Mesendoderm (in vitro differentiated cells): Measurements from ENCODE around the gene LSM14B.

Experiments used
- DNase-seq: peaks from one replicate; pipeline ENCODE4 v3.0.0; 2013
- H2AK5ac ChIP-seq: 2 replicates; pipeline ENCODE4 v1.6.1; 2013; ENCODE audit warnings: low read length, inconsistent platforms
- H2BK120ac ChIP-seq: 2 replicates; pipeline ENCODE4 v1.6.1; 2013; ENCODE audit warnings: low read depth, mild to moderate bottlenecking, low read length, moderate library complexity, mixed read lengths
- H2BK15ac ChIP-seq: replicated peaks from 2 replicates; pipeline ENCODE4 v1.6.1; 2013; ENCODE audit warnings: low read depth, mild to moderate bottlenecking, moderate library complexity
- H2BK5ac ChIP-seq: 2 replicates; pipeline ENCODE4 v1.6.1; 2013; ENCODE audit warnings: low read length, inconsistent platforms
- H3K18ac ChIP-seq: 2 replicates; pipeline ENCODE4 v1.6.1; 2013; ENCODE audit warnings: mild to moderate bottlenecking, low read length, mixed read lengths
- H3K23ac ChIP-seq: one replicate; pipeline ENCODE4 v1.6.1; 2013; ENCODE audit warnings: low read length
- H3K27ac ChIP-seq: 2 replicates; pipeline ENCODE4 v1.5.1; 2013; ENCODE audit warnings: low read depth, mild to moderate bottlenecking, inconsistent platforms, low read length, moderate library complexity
- H3K27me3 ChIP-seq: 2 replicates; pipeline ENCODE4 v1.6.1; 2013; ENCODE audit warnings: low read length, control low read depth, mild to moderate bottlenecking, inconsistent platforms; ENCODE audit not compliant: insufficient read depth, poor library complexity
- H3K36me3 ChIP-seq: 2 replicates; pipeline ENCODE4 v1.6.1; 2013; ENCODE audit warnings: low read length, inconsistent platforms; ENCODE audit not compliant: control insufficient read depth, insufficient read depth
- H3K4ac ChIP-seq: one replicate; pipeline ENCODE4 v1.6.1; 2013; ENCODE audit warnings: low read depth, mild to moderate bottlenecking, low read length, moderate library complexity
- H3K4me1 ChIP-seq: 2 replicates; pipeline ENCODE4 v1.6.1; 2013; ENCODE audit warnings: low read depth, low read length, inconsistent platforms; ENCODE audit not compliant: control insufficient read depth
- H3K4me2 ChIP-seq: 2 replicates; pipeline ENCODE4 v1.6.1; 2013; ENCODE audit warnings: low read length
- H3K4me3 ChIP-seq: 2 replicates; pipeline ENCODE4 v1.5.1; 2013; ENCODE audit warnings: mild to moderate bottlenecking, low read length
- H3K56ac ChIP-seq: one replicate; pipeline ENCODE4 v1.6.1; 2013; ENCODE audit warnings: low read length
- H3K79me1 ChIP-seq: 2 replicates; pipeline ENCODE4 v1.6.1; 2013; ENCODE audit warnings: low read length, inconsistent platforms
- H3K79me2 ChIP-seq: 2 replicates; pipeline ENCODE4 v1.6.1; 2013; ENCODE audit warnings: mild to moderate bottlenecking, low read length; ENCODE audit not compliant: control insufficient read depth, insufficient read depth
- H3K9ac ChIP-seq: 2 replicates; pipeline ENCODE4 v1.6.1; 2013; ENCODE audit warnings: low read length, inconsistent platforms
- H4K5ac ChIP-seq: one replicate; pipeline ENCODE4 v1.6.1; 2013; ENCODE audit warnings: low read length
- H4K8ac ChIP-seq: one replicate; pipeline ENCODE4 v1.6.1; 2013; ENCODE audit warnings: low read depth, mild to moderate bottlenecking, control low read depth, low read length, moderate library complexity
- WGBS: extraction: QIAGEN DNeasy Blood & Tissue Kit; methylation state at CpG from one replicate; pipeline ENCODE4 v1.1.7; 2013; ENCODE audit warnings: low lambda C conversion rate, missing lambda C conversion rate; ENCODE audit not compliant: insufficient coverage; ENCODE audit errors: extremely low coverage; 5-methylcytosine and 5-hydroxymethylcytosine counted together

The LSM14B gene

GRCh38 chr20:62132421-62132820 lies 10.1 kb downstream of the LSM14B start:
- H3K4me3 ChIP-seq: no peak overlapping the region
- no peaks in the 10 kb centered on the region for H3K4me1 ChIP-seq
- H4K5ac ChIP-seq: no peak overlapping the region
- H3K79me2 ChIP-seq: no peaks in the 10 kb centered on the region
- peaks cover 38% of the 10 kb centered on the region for H3K36me3 ChIP-seq
- no peak overlapping the region for H2BK15ac ChIP-seq
- H3K23ac ChIP-seq: no peak overlapping the region
- H3K4me2 ChIP-seq: no peak overlapping the region
- no peak overlapping the region for H3K56ac ChIP-seq
- no peak overlapping the region for H3K4ac ChIP-seq
- no CpG with 5 or more reads among the region's 7 CpGs for WGBS
- no peak overlapping the region for H2BK120ac ChIP-seq
- no peaks in the 10 kb centered on the region for H3K27me3 ChIP-seq
- H3K18ac ChIP-seq: no peak overlapping the region
- no peak overlapping the region for H3K27ac ChIP-seq
- peaks cover 5% of the 10 kb centered on the region for H3K79me1 ChIP-seq
- H2BK5ac ChIP-seq: no peak overlapping the region
- no peak overlapping the region for H2AK5ac ChIP-seq
- H3K9ac ChIP-seq: no peak overlapping the region
- no peak overlapping the region for H4K8ac ChIP-seq
- DNase-seq: no peak

- H3K23ac ChIP-seq: no peak overlapping the region
- no peak overlapping the region for H2AK5ac ChIP-seq
- no peak overlapping the region for H3K9ac ChIP-seq
- no peak overlapping the region for H3K4me3 ChIP-seq
- no peak overlapping the region for H3K18ac ChIP-seq
- H3K79me1 ChIP-seq: peaks cover 4% of the 10 kb centered on the region
- no peak overlapping the region for H3K4ac ChIP-seq
- no peak overlapping the region for H4K5ac ChIP-seq
- H3K27me3 ChIP-seq: no peaks in the 10 kb centered on the region
- no peak overlapping the region for H2BK15ac ChIP-seq
- no peaks in the 10 kb centered on the region for H3K4me1 ChIP-seq
- no peaks in the 10 kb centered on the region for H3K79me2 ChIP-seq
- no peak overlapping the region for H4K8ac ChIP-seq
- no peak overlapping the region for H3K27ac ChIP-seq
- no peak for DNase-seq
- no CpG with 5 or more reads among the region's 29 CpGs for WGBS
- no peak overlapping the region for H2BK5ac ChIP-seq
- no peak overlapping the region for H3K56ac ChIP-seq
- H3K4me2 ChIP-seq: no peak overlapping the region
- no peak overlapping the region for H2BK120ac ChIP-seq
- H3K36me3 ChIP-seq: peaks cover 37% of the 10 kb centered on the region
Measured at GRCh38 chr20:62133051-62133845, 11.0 kb downstream of the LSM14B start.

GRCh38 chr20:62133864-62134263 lies 11.6 kb downstream of the LSM14B start:
- no CpG with 5 or more reads among the region's 12 CpGs for WGBS
- Histone ChIP-seq H2BK15ac (no peak overlapping the region), H3K27ac (no peak overlapping the region), H3K56ac (no peak overlapping the region), H2BK120ac (no peak overlapping the region), H2AK5ac (no peak overlapping the region), H3K18ac (no peak overlapping the region), H3K9ac (no peak overlapping the region), H4K8ac (no peak overlapping the region), H3K79me1 (peaks cover 5% of the 10 kb centered on the region), H3K36me3 (peaks cover 37% of the 10 kb centered on the region), H2BK5ac (no peak overlapping the region), H3K4me3 (no peak overlapping the region), H3K23ac (no peak overlapping the region), H3K4me1 (no peaks in the 10 kb centered on the region), H3K4me2 (no peak overlapping the region), H3K4ac (no peak overlapping the region), H3K27me3 (no peaks in the 10 kb centered on the region), H3K79me2 (no peaks in the 10 kb centered on the region), H4K5ac (no peak overlapping the region)
- DNase-seq: peak; percentile 37

- Histone ChIP-seq H4K5ac (no peak overlapping the region), H3K56ac (no peak overlapping the region), H3K9ac (no peak overlapping the region), H3K27ac (no peak overlapping the region), H2BK5ac (no peak overlapping the region), H3K23ac (no peak overlapping the region), H3K4me1 (no peaks in the 10 kb centered on the region), H3K4me3 (no peak overlapping the region), H2BK15ac (no peak overlapping the region), H3K4ac (no peak overlapping the region), H3K79me1 (peaks cover 13% of the 10 kb centered on the region), H2BK120ac (no peak overlapping the region), H2AK5ac (no peak overlapping the region), H3K36me3 (peaks cover 42% of the 10 kb centered on the region), H4K8ac (no peak overlapping the region), H3K18ac (no peak overlapping the region), H3K4me2 (no peak overlapping the region), H3K27me3 (no peaks in the 10 kb centered on the region), H3K79me2 (peaks cover 4% of the 10 kb centered on the region)
- no peak for DNase-seq
- no CpG with 5 or more reads among the region's 11 CpGs for WGBS
Measured at GRCh38 chr20:62134735-62135231, 12.5 kb downstream of the LSM14B start.

- H2BK15ac ChIP-seq: no peak overlapping the region
- no peak overlapping the region for H3K56ac ChIP-seq
- H3K18ac ChIP-seq: no peak overlapping the region
- no peak for DNase-seq
- H3K9ac ChIP-seq: no peak overlapping the region
- H2BK120ac ChIP-seq: no peak overlapping the region
- H4K5ac ChIP-seq: no peak overlapping the region
- no peak overlapping the region for H4K8ac ChIP-seq
- no CpG with 5 or more reads among the region's 8 CpGs for WGBS
- H3K27me3 ChIP-seq: no peaks in the 10 kb centered on the region
- H2BK5ac ChIP-seq: no peak overlapping the region
- H3K27ac ChIP-seq: no peak overlapping the region
- no peak overlapping the region for H3K4me3 ChIP-seq
- peaks cover 16% of the 10 kb centered on the region for H3K79me1 ChIP-seq
- no peak overlapping the region for H3K4me2 ChIP-seq
- no peaks in the 10 kb centered on the region for H3K4me1 ChIP-seq
- peaks cover 14% of the 10 kb centered on the region for H3K79me2 ChIP-seq
- no peak overlapping the region for H3K23ac ChIP-seq
- H2AK5ac ChIP-seq: no peak overlapping the region
- no peak overlapping the region for H3K4ac ChIP-seq
- H3K36me3 ChIP-seq: peaks cover 41% of the 10 kb centered on the region
Measured at GRCh38 chr20:62135573-62136266, 13.4 kb downstream of the LSM14B start.
